Stimulated activated CD4-positive, alpha-beta T cell treated with anti-CD3 and anti-CD28 coated beads, TNF-alpha, amount 100 ng/mL, for 48 hours (primary cell): Measurements from ENCODE around the gene ECSCR.
"Not testable (repeated sequence)": the region's sequence is repeated elsewhere in the genome, so short reads cannot be mapped to it uniquely, and the experiment has no call there.

Experiments
- DNase-seq, 3 donors: peaks; one replicate each; pipeline ENCODE4 v3.0.0-alpha.2; 2020; ENCODE audit warnings: low read depth in 3 of 3

The ECSCR gene

GRCh38 chr5:139462586-139463276 is at the start of gene ECSCR:
Gene ECSCR (minus strand): TSS chr5:139462743. CDS start chr5:139462670, 73 bp downstream.
- no peak for DNase-seq

GRCh38 chr5:139504722-139505121 is 42.2 kb upstream of the ECSCR start:
- DNase-seq, result not testable (repeated sequence)

DNA sequence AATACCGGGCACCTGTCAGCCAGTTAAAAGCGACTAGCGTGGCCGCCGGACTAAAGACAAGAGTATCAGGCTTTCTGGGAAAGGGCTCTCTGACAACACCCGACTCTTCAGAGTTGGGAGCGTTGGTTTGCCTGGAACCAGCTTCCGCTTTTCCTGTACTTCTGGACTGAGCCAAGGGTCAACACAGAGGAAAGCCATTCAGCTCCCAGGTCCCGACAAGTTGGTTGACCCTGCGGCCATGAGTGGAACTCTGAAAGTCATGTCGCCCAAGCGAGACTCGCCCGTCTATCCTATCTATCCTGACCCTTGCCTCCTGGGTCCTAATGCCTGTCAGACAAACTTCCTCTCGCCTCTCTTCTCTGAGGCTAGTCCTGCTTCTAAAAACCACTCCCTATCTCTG is 41.3 kb upstream of the ECSCR start:
- DNase-seq, result not testable (repeated sequence)

DNA sequence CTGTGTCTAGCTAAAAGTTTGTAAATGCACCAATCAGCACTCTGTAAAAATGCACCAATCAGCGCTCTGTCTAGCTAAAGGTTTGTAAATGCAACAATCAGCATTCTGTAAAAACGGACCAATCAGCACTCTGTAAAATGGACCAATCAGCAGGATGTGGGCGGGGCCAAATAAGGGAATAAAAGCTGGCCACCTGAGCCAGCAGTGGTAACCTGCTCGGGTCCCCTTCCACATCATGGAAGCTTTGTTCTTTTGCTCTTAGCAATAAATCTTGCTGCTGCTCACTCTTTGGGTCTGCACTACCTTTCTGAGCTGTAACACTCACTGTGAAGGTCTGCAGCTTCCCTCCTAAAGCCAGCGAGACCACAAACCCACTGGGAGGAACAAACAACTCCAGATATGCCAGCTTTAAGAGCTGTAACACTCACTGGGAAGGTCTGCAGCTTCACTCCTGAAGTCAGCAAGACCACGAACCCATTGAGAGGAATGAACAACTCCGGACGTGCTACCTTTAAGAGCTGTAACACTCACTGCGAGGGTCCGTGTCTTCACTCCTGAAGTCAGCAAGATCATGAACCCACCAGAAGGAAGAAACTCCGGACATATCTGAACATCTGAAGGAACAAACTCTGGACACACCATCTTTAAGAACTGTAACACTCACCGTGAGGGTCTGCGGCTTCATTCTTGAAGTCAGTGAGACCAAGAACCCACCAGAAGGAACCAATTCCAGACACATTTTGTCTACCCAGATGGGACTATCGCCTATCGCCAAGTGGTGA is 40.7 kb upstream of the ECSCR start:
- DNase-seq, result not testable (repeated sequence)

GRCh38 chr5:139501381-139501780 is 38.8 kb upstream of the ECSCR start:
- no peak for DNase-seq

DNA sequence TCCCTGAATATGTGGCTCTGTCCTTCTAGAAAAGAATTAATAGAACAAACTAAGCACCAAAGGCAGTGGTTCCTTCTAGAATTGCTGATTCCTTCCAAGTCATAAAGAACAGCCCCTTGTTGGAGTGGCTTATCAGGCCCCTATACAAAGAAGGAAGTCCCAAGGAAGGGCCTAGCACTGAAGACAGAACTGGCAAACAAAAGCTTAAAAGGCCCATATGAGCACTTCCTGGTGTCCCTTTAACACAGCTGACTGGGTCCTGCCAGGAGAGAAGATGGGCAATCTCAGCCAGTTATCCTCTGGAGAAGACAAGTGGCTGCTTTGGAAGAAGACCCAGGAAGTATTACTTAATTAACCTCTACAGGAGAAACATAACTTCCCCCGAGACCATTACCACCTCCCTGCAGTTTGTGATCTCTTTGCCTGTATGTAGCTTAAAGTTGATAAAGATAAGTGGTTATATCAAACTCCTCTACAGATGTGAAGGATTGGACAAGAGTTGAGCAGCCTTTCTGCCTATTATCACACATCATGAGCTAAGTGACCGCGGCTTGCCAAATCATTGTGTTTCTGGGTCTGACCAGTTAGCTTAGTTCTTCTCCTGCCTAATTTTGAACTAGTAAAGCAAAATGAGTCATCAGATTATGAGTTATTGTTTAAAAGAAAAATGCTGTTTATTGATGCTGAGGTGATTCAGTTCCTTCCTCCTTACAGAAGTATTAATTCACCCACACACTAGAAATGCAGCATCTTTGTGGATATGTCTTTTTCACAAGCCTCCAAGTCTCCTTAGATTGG is 33.3 kb upstream of the ECSCR start:
- no peak for DNase-seq

DNA sequence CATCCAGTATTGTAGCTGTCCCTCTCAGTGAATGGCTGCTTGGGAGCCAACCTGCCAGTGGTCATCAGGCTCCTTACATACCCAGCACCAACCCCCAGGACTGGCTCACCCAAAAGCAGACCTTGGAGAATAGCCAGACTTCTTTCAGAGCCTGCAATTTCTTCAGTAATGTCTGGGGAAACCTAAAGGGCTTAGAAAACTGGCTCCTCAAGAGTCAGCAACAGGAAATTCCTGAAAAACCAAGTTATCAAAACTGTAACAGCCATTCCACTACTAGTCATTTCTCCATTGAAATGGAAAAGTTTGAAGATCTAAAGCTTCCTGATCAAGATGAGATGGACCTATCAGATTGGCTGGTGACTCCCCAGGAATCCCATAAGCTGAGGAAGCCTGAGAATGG is 32.3 kb upstream of the ECSCR start:
- no peak for DNase-seq

DNA sequence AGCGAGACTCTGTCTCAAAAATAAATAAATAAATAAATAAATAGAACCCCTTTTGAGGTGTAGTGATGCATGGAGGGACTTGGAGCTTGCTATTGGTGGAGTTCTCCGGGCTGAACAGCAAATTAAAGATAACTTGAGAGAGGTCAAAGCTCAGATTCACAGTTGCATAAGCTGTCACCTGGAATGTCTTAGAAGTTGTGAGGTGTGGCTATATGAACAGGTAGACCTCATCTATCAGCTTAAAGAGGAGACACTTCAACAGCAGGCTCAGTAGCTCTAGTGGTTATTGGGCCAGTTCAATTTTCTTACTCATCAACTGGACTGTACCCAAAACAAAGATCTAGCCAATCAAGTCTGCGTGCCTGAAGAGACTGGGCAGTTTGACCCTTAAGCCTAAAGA is 31.7 kb upstream of the ECSCR start:
- no peak for DNase-seq

- DNase-seq, result no peak
Observed at GRCh38 chr5:139492700-139493192, 30.2 kb upstream of the ECSCR start.

- no peak for DNase-seq
Observed at GRCh38 chr5:139488260-139488659, 25.7 kb upstream of the ECSCR start.

GRCh38 chr5:139486201-139486600 is 23.7 kb upstream of the ECSCR start:
- no peak for DNase-seq

DNA sequence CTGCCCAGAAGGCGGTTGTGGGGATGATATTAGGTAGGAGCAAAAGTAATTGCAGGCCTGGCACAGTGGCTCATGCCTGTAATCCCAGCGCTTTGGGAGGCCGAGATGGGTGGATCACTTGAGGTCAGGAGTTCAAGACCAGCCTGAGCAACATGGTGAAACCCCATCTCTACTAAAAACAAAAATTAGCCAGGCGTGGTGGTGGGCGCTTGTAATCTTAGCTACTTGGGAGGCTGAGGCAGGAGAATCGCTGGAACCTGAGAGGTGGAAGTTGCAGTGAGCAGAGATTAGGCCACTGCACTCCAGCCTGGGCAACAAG is 20.3 kb upstream of the ECSCR start:
- DNase-seq, result not testable (repeated sequence)

GRCh38 chr5:139482050-139482889 is 19.7 kb upstream of the ECSCR start, which contains the start of gene STING1:
Gene STING1 (minus strand): TSS chr5:139482758. CDS start chr5:139481704, 1,054 bp downstream.
- no peak for DNase-seq

DNA sequence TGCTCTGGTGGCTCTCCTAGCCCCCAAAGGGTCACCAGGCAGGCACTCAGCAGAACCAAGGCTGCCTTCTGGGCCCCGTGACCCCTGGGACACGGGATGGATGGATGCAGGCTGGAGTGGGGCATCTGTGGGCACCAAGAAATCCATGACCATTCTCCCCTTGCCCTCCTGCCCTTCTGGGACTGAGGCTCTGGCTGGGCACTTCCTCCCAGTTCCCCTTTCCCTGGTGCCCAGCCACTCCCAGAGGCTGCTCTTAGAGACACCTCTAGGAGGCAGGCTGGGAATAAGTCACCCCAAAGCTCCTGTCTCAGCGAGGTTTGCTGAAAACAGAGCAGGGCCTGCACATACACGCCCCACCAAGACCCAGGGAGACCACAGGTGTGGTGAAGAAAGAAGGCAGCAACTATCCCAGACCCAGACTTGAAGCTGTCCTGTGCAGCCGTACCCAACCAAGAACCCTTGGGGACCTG is 19.1 kb upstream of the ECSCR start:
- no peak for DNase-seq

DNA sequence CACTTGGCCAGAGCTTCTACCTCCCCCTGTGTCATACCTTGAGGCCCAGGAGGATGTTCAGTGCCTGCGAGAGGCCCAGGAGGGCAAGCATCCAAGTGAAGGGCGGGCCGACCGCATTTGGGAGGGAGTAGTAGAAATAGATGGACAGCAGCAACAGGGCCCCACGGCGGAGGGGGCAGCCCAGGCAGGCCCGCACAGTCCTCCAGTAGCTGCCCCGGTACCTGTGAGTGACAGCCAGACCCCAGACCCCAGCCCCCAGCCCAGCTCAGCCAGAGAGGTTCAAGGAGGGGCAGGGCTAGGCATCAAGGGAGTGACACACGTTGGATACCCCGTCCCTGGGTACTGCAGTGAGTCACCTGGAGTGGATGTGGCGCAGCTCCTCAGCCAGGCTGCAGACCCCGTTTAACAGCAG is 18.6 kb upstream of the ECSCR start:
- DNase-seq, result no peak

DNA sequence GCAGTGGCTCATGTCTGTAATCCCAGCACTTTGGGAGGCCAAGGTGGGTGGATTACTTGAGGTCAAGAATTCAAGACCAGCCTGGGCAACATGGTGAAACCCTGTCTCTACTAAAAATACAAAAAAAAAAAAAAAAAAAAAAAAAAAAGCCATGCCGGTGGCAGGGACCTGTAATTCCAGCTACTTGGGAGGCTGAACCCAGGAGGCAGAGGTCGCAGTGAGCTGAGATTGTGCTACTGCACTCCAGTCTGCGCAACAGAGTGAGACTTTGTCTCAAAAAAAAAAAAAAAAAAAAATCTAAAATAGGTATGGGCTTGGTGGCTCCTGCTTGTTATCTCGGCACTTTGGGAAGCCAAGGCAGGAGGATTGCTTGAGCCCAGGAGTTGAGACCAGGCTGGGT is 17.2 kb upstream of the ECSCR start:
- not testable (repeated sequence) for DNase-seq

- DNase-seq, result not testable (repeated sequence)
Observed at GRCh38 chr5:139478657-139479423, 16.3 kb upstream of the ECSCR start.

DNA sequence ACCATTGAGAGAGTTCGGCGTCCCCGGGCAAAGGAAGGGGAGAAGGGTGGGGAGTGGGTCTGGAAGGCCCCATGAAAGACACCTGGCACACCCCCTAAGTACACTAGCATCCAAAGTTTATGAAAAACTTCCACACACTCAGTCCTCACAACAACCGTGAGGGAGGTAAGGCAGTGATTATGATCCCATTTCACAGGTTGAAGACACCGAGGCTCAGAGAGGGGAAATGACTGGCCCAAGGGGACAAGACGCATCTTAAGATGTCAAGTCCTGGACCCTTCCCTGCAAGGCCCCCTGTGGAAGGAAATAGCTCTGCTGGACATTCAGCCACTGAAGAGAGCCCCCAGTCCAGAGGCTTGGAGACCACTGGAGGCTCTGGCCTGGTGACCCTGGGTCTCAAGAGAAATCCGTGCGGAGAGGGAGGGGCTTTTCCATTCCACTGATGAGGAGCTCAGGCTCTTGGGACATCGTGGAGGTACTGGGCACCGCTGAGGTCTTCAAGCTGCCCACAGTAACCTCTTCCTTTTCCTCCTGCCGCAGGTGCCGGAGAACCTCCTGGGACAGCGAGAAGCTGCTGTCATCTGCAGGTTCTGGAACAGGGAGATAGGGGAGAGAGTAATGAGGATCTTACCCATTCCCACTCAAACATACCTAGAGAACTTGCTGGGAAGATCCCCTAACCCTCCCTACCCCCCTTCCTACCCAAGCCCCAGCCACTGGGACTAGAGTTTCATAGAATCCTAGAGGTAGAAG is 13.5 kb upstream of the ECSCR start:
- DNase-seq, result no peak

DNA sequence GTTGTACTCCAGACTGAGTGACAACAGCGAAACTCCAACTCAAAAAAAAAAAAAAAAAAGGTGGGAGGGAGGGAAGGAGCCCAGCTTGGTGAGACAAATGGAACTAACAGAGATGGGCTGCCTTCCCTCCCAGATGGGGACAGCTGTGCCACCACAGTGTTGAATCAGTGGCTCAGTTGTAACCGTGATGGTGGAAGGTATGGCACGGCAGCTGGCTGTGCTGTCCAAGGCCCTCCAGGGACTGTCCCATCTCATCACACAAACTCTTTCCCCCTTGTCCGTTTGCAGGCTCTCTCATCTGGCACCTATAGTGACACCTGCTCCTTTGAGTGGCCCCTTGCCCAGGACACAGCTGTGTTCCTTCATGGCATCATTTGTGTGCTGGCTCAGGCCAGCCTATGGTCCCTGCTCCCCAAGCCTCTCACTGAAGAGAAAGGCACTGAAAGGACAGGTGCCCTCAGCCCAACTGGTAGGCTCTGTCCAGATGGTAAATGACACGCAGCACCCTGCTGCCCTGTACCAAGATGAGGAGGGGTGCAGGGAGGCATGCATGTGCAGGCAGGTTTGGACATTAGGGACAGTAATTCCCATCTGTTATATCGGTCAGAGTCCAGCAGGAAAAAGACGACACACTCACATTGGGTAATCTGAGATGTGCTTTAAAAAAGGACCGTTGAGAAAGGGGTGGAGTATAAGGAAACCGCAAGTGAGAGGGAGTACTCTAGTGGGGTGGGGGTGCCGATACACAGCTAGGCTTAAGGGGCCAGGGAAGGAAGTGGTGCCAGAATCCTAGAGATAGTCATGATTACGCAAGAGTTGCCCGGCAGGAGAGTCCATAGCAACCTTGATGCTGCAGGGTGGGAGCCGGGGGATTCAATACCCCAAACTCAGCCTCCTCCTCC is 12.6 kb upstream of the ECSCR start:
- DNase-seq, result no peak
